ENCODE data around the gene DVL2. TPM values are rescaled to one million over a fixed set of nuclear protein-coding genes. Genes with fewer than 3 reads are reported as not detected.
"Not testable (repeated sequence)": the region's sequence is repeated elsewhere in the genome, so short reads cannot be mapped to it uniquely, and the experiment has no call there.

DVL2 gene
- total RNA-seq, 1 donor from 2014 or later = 23.5 TPM

DNA sequence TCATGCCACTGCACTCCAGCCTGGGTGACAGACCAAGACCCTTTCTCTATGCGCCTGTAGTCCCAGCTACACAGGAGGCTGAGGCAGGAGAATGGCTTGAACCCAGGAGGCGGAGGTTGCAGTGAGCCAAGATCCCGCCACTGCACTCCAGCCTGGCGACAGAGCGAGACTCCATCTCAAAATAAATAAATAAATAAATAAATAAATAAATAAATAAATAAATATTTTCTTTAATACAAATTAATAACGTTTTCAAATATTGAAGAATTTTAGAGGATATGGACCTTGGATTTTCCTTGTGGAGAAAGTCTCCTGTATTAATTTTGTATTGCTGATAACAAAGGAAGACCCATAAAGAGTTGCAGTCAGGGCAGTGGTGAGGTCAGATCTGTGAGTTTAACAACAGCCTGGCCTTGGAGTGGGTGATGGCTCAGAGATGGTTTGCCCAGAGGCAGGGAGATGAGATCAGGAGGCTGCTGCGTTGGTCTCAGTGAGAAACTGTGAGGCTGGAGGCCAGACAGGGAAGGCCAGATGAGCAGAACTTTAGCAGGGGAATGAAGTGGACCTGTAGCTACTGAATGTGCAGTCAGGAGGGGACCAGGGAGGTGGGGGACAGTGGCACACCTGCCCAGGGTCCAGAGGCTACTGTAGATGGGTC is 50.8 kb downstream of the DVL2 start:
- intact Hi-C loops (cut with micrococcal nuclease) = no loop called here
- DNase-seq = no peak
- ATAC-seq = no peak

DNA sequence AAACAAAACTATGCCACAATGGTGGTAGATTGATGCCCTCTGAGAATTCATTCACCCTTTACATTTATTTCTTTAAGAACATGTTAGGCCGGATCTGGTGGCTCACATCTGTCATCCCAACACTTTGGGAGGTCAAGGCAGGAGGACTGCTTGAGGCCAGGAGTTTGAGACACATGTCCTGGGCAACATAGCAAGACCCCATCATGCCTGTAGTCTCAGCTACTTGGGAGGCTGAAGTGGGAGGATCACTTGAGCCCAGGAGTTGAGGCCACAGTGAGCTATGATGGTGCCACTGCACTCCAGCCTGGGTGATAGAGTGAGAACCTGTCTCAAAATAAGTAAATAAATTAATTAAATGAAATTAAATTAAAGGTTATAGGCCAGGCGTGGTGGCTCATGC is 52.2 kb downstream of the DVL2 start:
- intact Hi-C loops (cut with micrococcal nuclease); DNase-seq; ATAC-seq: not testable (repeated sequence)

- ATAC-seq (no peak), DNase-seq (no peak)
- intact Hi-C loops (cut with micrococcal nuclease) = no loop called here
Observed at GRCh38 chr17:7179317-7180254, 54.7 kb downstream of the DVL2 start, which contains the start of gene ASGR1. ASGR1 (minus strand) TSS chr17:7179370; CDS start chr17:7178563, 807 bp downstream.

DNA sequence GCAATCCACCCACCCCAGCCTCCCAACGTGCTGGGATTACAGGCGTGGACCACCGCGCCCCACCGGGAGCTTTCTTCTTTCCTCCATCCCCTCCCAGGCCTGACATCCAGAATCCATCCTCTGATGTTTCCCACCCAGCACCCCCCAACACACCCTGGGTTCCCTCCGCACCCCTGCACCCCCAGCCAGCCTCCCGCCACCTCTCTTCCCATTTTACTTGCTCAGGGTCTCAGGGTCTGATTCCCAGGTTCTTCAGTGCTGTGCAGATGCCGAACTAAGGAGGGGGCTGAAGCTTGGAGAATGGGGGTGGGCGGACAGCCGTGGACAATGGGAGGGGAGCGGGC is 55.4 kb downstream of the DVL2 start:
- DNase-seq (no peak), ATAC-seq (no peak)
- intact Hi-C loops (cut with micrococcal nuclease) = no loop called here

GRCh38 chr17:7177954-7178477 is 56.3 kb downstream of the DVL2 start:
- DNase-seq (no peak), ATAC-seq (no peak)
- intact Hi-C loops (cut with micrococcal nuclease) = no loop called here

DNA sequence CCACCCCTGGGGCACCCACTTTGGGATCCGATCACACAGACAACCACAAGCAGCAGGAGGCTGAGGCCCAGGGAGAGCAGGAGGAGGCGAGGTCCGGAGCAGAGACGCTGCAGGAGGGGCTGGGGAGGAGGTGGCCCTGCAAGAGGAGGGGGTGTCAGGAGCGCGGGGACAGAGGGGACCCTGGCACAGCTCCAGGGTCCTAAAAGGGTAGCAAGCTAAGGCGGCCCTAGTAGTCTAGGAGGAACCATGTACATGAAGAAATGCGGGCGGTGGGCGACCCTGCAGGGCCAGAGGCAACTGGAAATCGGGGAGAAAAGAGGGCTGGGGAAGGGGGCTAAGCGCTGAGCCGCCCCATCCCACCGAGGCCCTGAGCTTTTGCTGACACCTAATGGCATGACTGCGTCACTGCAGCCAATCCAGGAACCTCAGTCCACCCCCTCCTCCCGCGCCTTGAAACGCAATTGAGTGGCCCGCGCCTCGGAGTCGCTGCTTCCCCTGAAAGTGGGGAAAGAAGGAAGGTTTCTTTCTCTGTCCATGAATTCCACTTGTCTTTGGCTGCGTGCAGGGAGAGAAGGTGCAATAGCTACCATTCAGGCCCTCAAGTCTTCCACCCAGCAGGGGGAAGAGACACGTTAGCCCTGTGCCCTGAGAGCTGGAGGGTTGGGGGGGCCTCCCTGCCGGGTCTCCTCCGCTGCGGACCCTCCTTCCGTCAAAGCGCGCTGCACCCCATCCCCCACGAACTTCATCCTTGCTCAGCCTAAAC is 56.9 kb downstream of the DVL2 start:
- DNase-seq = peak; percentile 70
- intact Hi-C loops (cut with micrococcal nuclease) = no loop called here
- peak; percentile 83 for ATAC-seq

- intact Hi-C loops (cut with micrococcal nuclease) = no loop called here
- no peak for ATAC-seq
- DNase-seq = no peak
Observed at GRCh38 chr17:7176841-7177190, 57.5 kb downstream of the DVL2 start.

- no peak for DNase-seq
- no peak for ATAC-seq
- intact Hi-C loops (cut with micrococcal nuclease) = no loop called here
Observed at GRCh38 chr17:7176107-7176840, 58.0 kb downstream of the DVL2 start.

Small RNA genes lying within 50 kb of the gene (microRNA-seq; reads per million reads assigned to microRNA genes)
- 1,005 reads per million, percentile 76 among the genes with 10 or more reads in this experiment for gene MIR324 (ENCODE audit: borderline number of aligned reads)

Other genes starting within 250 kb of the DVL2 start
- not detected for gene ALOX12, start 238.5 kb downstream of the DVL2 start, total RNA-seq
- 174 TPM for gene RNASEK, start 221.9 kb downstream of the DVL2 start, total RNA-seq
- gene BCL6B, start 211.5 kb downstream of the DVL2 start, total RNA-seq = 13.1 TPM
- gene SLC16A13, start 198.5 kb downstream of the DVL2 start, total RNA-seq = 1.2 TPM
- 0.47 TPM for gene SLC16A11, start 190.4 kb downstream of the DVL2 start, total RNA-seq
- 4.4 TPM for gene CLEC10A, start 154.3 kb downstream of the DVL2 start, total RNA-seq
- gene ASGR2, start 119.7 kb downstream of the DVL2 start, total RNA-seq = 0.30 TPM
- 0.30 TPM for gene ASGR1, start 55.1 kb downstream of the DVL2 start, total RNA-seq
- 21.3 TPM for gene DLG4, start 14.7 kb downstream of the DVL2 start, total RNA-seq
- gene ACADVL, start 14.6 kb downstream of the DVL2 start, total RNA-seq = 2,270 TPM
- 29.4 TPM for gene PHF23, start 4.9 kb upstream of the DVL2 start, total RNA-seq
- 456 TPM for gene GABARAP, start 7.9 kb upstream of the DVL2 start, total RNA-seq
- 122 TPM for gene CTDNEP1, start 17.2 kb upstream of the DVL2 start, total RNA-seq
- gene ELP5, start 17.7 kb upstream of the DVL2 start, total RNA-seq = 85.3 TPM
- gene CLDN7, start 28.0 kb upstream of the DVL2 start, total RNA-seq = 1.8 TPM
- gene SLC2A4, start 47.2 kb upstream of the DVL2 start, total RNA-seq = 170 TPM
- gene YBX2, start 60.1 kb upstream of the DVL2 start, total RNA-seq = 0.77 TPM
- 311 TPM for gene EIF5A, start 73.1 kb upstream of the DVL2 start, total RNA-seq
- 75.0 TPM for gene GPS2, start 80.8 kb upstream of the DVL2 start, total RNA-seq
- 34.7 TPM for gene NEURL4, start 94.8 kb upstream of the DVL2 start, total RNA-seq
- 17.3 TPM for gene ACAP1, start 102.0 kb upstream of the DVL2 start, total RNA-seq
- gene KCTD11, start 117.6 kb upstream of the DVL2 start, total RNA-seq = 3.6 TPM
- not detected for gene TMEM95, start 120.6 kb upstream of the DVL2 start, total RNA-seq
- gene TNK1, start 146.6 kb upstream of the DVL2 start, total RNA-seq = 2.2 TPM
- 16.1 TPM for gene PLSCR3, start 160.0 kb upstream of the DVL2 start, total RNA-seq
- 53.5 TPM for gene TMEM256, start 169.6 kb upstream of the DVL2 start, total RNA-seq
- gene NLGN2, start 173.3 kb upstream of the DVL2 start, total RNA-seq = 6.5 TPM
- gene SPEM1, start 185.8 kb upstream of the DVL2 start, total RNA-seq = not detected
- not detected for gene SPEM2, start 191.1 kb upstream of the DVL2 start, total RNA-seq
- not detected for gene SPEM3, start 194.3 kb upstream of the DVL2 start, total RNA-seq
- 2.1 TPM for gene TMEM102, start 200.9 kb upstream of the DVL2 start, total RNA-seq
- gene FGF11, start 205.0 kb upstream of the DVL2 start, total RNA-seq = 13.8 TPM
- 9.6 TPM for gene CHRNB1, start 210.5 kb upstream of the DVL2 start, total RNA-seq
- gene ZBTB4, start 245.1 kb upstream of the DVL2 start, total RNA-seq = 70.9 TPM
- gene SLC35G6, start 246.9 kb upstream of the DVL2 start, total RNA-seq = not detected
- gene POLR2A, start 249.8 kb upstream of the DVL2 start, total RNA-seq = 39.1 TPM

All from left ventricle myocardium superior (tissue), 1 donor.